Lower leg skin (tissue), 4 donors: ENCODE results near the gene CAMK1. TPM values are rescaled to one million over a fixed set of nuclear protein-coding genes. Genes with fewer than 3 reads are reported as not detected.

Experiments
- DNase-seq, 2 donors: peaks; one replicate each; pipeline ENCODE4 v3.0.0-alpha.2; 2019; ENCODE audit warnings: low spot score in 2 of 2
- H3K4me3 ChIP-seq: fragments of 200-600 bp; sonication (generic); 2 replicates; pipeline ENCODE4 v1.5.1; 2017; ENCODE audit warnings: mild to moderate bottlenecking, low read depth; ENCODE audit not compliant: poor library complexity, severe bottlenecking
- CTCF ChIP-seq, 3 donors: fragments of 450-650 bp; IDR thresholded peaks; one replicate each; pipeline ENCODE4 v1.5.1; 2016; ENCODE audit warnings: antibody characterized with exemption in 3 of 3, mild to moderate bottlenecking in 3 of 3, moderate library complexity in 2 of 3
- POLR2A ChIP-seq, 2 donors: fragments of 450-650 bp; IDR thresholded peaks; one replicate each; pipeline ENCODE4 v1.6.1; 2016 to 2017; ENCODE audit warnings: antibody characterized with exemption in 2 of 2, mild to moderate bottlenecking in 1 of 2, moderate library complexity in 1 of 2
- whole genome bisulfite sequencing, 2 donors: methylation state at CpG; one replicate each; pipeline ENCODE4 v1.1.5; 2018; 5-methylcytosine and 5-hydroxymethylcytosine counted together
- intact Hi-C: fragments of 100-400 bp; cut with DNase I; formaldehyde crosslinking; loops from one replicate; pipeline ENCODE4 v1.15.0; 2023; ENCODE audit warnings: low total_unique reads
- total RNA-seq, 4 donors: library from RNA; depleted of rRNA; stranded (reverse); fragments of >200 nt; gene quantifications; one replicate each; pipeline ENCODE4 v1.1.0, GENCODE V29; 2016

CAMK1 gene
- total RNA-seq, 4 donors from 2014 or later, result 3.1 to 10.1 (median 9.4) TPM

- H3K4me3 ChIP-seq, result peak overlapping the region; percentile 48
- WGBS, 2 donors, result 24 to 25% methylated on average over 10 of the region's 10 CpGs
- no peak for TF ChIP-seq CTCF (IDR thresholded peaks at IDR 0.05)
- TF ChIP-seq POLR2A (IDR thresholded peaks at IDR 0.05), result no peak
- no peak for DNase-seq
- intact Hi-C loops, result no loop called here
Observed at GRCh38 chr3:9810846-9811245, 41.1 kb upstream of the CAMK1 start.

GRCh38 chr3:9810433-9810770, 40.7 kb upstream of the CAMK1 start:
- no peak for DNase-seq
- 0 to 3% methylated on average over 17 of the region's 18 CpGs for WGBS, 2 donors
- peak overlapping the region; percentile 48 for H3K4me3 ChIP-seq
- intact Hi-C loops, result no loop called here
- TF ChIP-seq CTCF (IDR thresholded peaks at IDR 0.05) (no peak), POLR2A (IDR thresholded peaks at IDR 0.05) (no peak)

GRCh38 chr3:9809615-9810432, 40.1 kb upstream of the CAMK1 start, which contains the start of gene TTLL3:
TTLL3 (plus strand) TSS chr3:9810262; CDS start chr3:9810662, 400 bp downstream.
- WGBS, 2 donors, result 1% methylated on average over 39 to 45 of the region's 76 CpGs
- TF ChIP-seq POLR2A (IDR thresholded peaks at IDR 0.05) (no peak), CTCF (IDR thresholded peaks at IDR 0.05) (no peak)
- intact Hi-C loops, result no loop called here
- peak; percentile 72 to 95 for DNase-seq
- H3K4me3 ChIP-seq, result peak within 1 kb of the TSS; percentile 48

- no peak for DNase-seq
- no peak overlapping the region for H3K4me3 ChIP-seq
- intact Hi-C loops, result no loop called here
- WGBS, 2 donors, result 63 to 66% methylated on average over 4 of the region's 4 CpGs
- TF ChIP-seq POLR2A (IDR thresholded peaks at IDR 0.05) (no peak), CTCF (IDR thresholded peaks at IDR 0.05) (no peak)
Observed at GRCh38 chr3:9809239-9809614, 39.5 kb upstream of the CAMK1 start.

GRCh38 chr3:9808345-9809037, 38.7 kb upstream of the CAMK1 start:
- intact Hi-C loops, result no loop called here

More at GRCh38 chr3:9808345-9809037, 38.7 kb upstream of the CAMK1 start:
- no peak for TF ChIP-seq CTCF (IDR thresholded peaks at IDR 0.05)
- TF ChIP-seq POLR2A (IDR thresholded peaks at IDR 0.05), result no peak
- no peak for DNase-seq
- WGBS, 2 donors, result 72 to 78% methylated on average over 7 of the region's 7 CpGs
- H3K4me3 ChIP-seq, result no peak overlapping the region
